Gastroesophageal sphincter (tissue), 2 donors: ENCODE data around the gene OR10G7.

ENCODE experiments used
- EP300 ChIP-seq: sonication (generic); formaldehyde crosslinking; IDR thresholded peaks from one replicate; pipeline ENCODE4 v1.6.1; 2017; ENCODE audit warnings: antibody characterized with exemption, mild to moderate bottlenecking
- POLR2A ChIP-seq, 2 donors: fragments of 450-650 bp; IDR thresholded peaks; one replicate each; pipeline ENCODE4 v1.6.1; 2017; ENCODE audit warnings: antibody characterized with exemption in 2 of 2, mild to moderate bottlenecking in 2 of 2, moderate library complexity in 1 of 2

GRCh38 chr11:124041254-124041653 lies at the start of gene OR10G7:
- TF ChIP-seq POLR2A (IDR thresholded peaks at IDR 0.05) (no peak), EP300 (no peak)
